Endodermal cell (in vitro differentiated cells): ENCODE data around the gene VASH2. TPM values are rescaled to one million over a fixed set of nuclear protein-coding genes. Genes with fewer than 3 reads are reported as not detected.
A peak's percentile ranks its signal among the peaks of the same experiment; 100 is the strongest.

ENCODE experiments used
- DNase-seq: peaks from one replicate; pipeline ENCODE4 v3.0.0-alpha.2; 2017
- H3K27ac ChIP-seq: 2 replicates; pipeline ENCODE4 v1.5.1; 2013; ENCODE audit warnings: mild to moderate bottlenecking, low read depth, low read length, moderate library complexity
- H3K27me3 ChIP-seq: 2 replicates; pipeline ENCODE4 v1.6.1; 2013; ENCODE audit warnings: mild to moderate bottlenecking, low read length, moderate library complexity; ENCODE audit not compliant: insufficient read depth, control insufficient read depth, poor library complexity, severe bottlenecking
- H3K36me3 ChIP-seq: 2 replicates; pipeline ENCODE4 v1.7.0; 2013; ENCODE audit warnings: mild to moderate bottlenecking, low read length, moderate library complexity; ENCODE audit not compliant: control insufficient read depth, insufficient read depth
- H3K4me1 ChIP-seq: one replicate; pipeline ENCODE4 v1.7.0; 2013; ENCODE audit warnings: low read length; ENCODE audit not compliant: control insufficient read depth, insufficient read depth
- H3K4me3 ChIP-seq: 2 replicates; pipeline ENCODE4 v1.5.1; 2013; ENCODE audit warnings: mild to moderate bottlenecking, low read length, moderate library complexity
- H3K9ac ChIP-seq: 2 replicates; pipeline ENCODE4 v1.6.1; 2013; ENCODE audit warnings: mild to moderate bottlenecking, low read length, moderate library complexity; ENCODE audit not compliant: poor library complexity, severe bottlenecking; ENCODE audit errors: extremely low read depth
- H3K9me3 ChIP-seq: 2 replicates; pipeline ENCODE4 v1.6.1; 2013; ENCODE audit warnings: mild to moderate bottlenecking, low read length, moderate library complexity; ENCODE audit not compliant: control insufficient read depth
- H3K27ac Mint-ChIP-seq: 2 replicates; pipeline ENCODE4 v1.8.0; 2020; ENCODE audit warnings: mixed read lengths
- H3K27me3 Mint-ChIP-seq: 2 replicates; pipeline ENCODE4 v1.8.0; 2021; ENCODE audit warnings: mild to moderate bottlenecking, mixed read lengths; ENCODE audit not compliant: insufficient read depth
- H3K36me3 Mint-ChIP-seq: 2 replicates; pipeline ENCODE4 v1.8.0; 2020; ENCODE audit warnings: low read depth, mixed read lengths
- H3K4me1 Mint-ChIP-seq: 2 replicates; pipeline ENCODE4 v1.8.0; 2020; ENCODE audit warnings: mixed read lengths
- H3K4me3 Mint-ChIP-seq: 2 replicates; pipeline ENCODE4 v1.8.0; 2020; ENCODE audit warnings: mild to moderate bottlenecking, moderate library complexity, mixed read lengths
- H3K9me3 Mint-ChIP-seq: 2 replicates; pipeline ENCODE4 v1.8.0; 2020; ENCODE audit warnings: mild to moderate bottlenecking, mixed read lengths
- CTCF ChIP-seq: fragments of 200-600 bp; sonication (generic); conservative IDR thresholded peaks from 2 replicates; pipeline ENCODE4 v1.5.0; 2021; ENCODE audit warnings: antibody characterized with exemption, mild to moderate bottlenecking
- WGBS, 2 experiments: methylation state at CpG; one replicate each; pipeline versions ENCODE4 v1.1.5 to v1.1.7; 2013; ENCODE audit warnings: missing lambda C conversion rate in 2 of 2, mixed read lengths in 1 of 2; ENCODE audit not compliant: insufficient coverage in 1 of 2, insufficient read length in 1 of 2; 5-methylcytosine and 5-hydroxymethylcytosine counted together
- total RNA-seq, 2 donors: library from RNA; stranded (reverse); fragmentation: NEBNext Ultra II Directional in 1 of 2; extraction: Animal tissue kit (Norgen Biotek cat#: 25700) in 1 of 2; gene quantifications; 2 replicates in 1 of 2; 3 replicates in 1 of 2; pipeline ENCODE4 v1.2.1, GENCODE V29; 2021

VASH2 gene
- total RNA-seq, 2 donors from 2014 or later, result 13.7 to 30.2 TPM

GRCh38 chr1:212918824-212919223 lies 31.5 kb upstream of the VASH2 start:
- no peak overlapping the region for H3K9ac ChIP-seq
- no peaks in the 10 kb centered on the region for H3K9me3 Mint-ChIP-seq
- H3K27ac ChIP-seq, result no peak overlapping the region
- no peaks in the 10 kb centered on the region for H3K36me3 ChIP-seq
- no peak for TF ChIP-seq CTCF
- H3K27me3 ChIP-seq, result no peaks in the 10 kb centered on the region
- no peaks in the 10 kb centered on the region for H3K27me3 Mint-ChIP-seq
- peaks cover 31% of the 10 kb centered on the region for H3K4me1 Mint-ChIP-seq
- peaks cover 8% of the 10 kb centered on the region for H3K4me1 ChIP-seq
- no peak overlapping the region for H3K27ac Mint-ChIP-seq
- H3K9me3 ChIP-seq, result no peaks in the 10 kb centered on the region
- DNase-seq, result peak; percentile 38
- H3K36me3 Mint-ChIP-seq, result peaks cover 4% of the 10 kb centered on the region
- 80% methylated on average over 2 of the region's 2 CpGs; no CpG with 5 or more reads in 1 of the 2 experiments for WGBS, 2 experiments
- H3K4me3 ChIP-seq, result no peak overlapping the region
- no peak overlapping the region for H3K4me3 Mint-ChIP-seq

GRCh38 chr1:212920246-212920645 lies 30.1 kb upstream of the VASH2 start:
- H3K4me1 Mint-ChIP-seq, result peaks cover 30% of the 10 kb centered on the region
- Histone ChIP-seq H3K27me3 (no peaks in the 10 kb centered on the region), H3K36me3 (no peaks in the 10 kb centered on the region), H3K4me3 (no peak overlapping the region), H3K9ac (no peak overlapping the region), H3K9me3 (no peaks in the 10 kb centered on the region), H3K27ac (no peak overlapping the region), H3K4me1 (peaks cover 8% of the 10 kb centered on the region)
- no peak overlapping the region for H3K27ac Mint-ChIP-seq
- 86 to 88% methylated on average over 5 to 7 of the region's 7 CpGs for WGBS, 2 experiments
- no peaks in the 10 kb centered on the region for H3K9me3 Mint-ChIP-seq
- no peaks in the 10 kb centered on the region for H3K27me3 Mint-ChIP-seq
- DNase-seq, result no peak
- H3K4me3 Mint-ChIP-seq, result no peak overlapping the region
- TF ChIP-seq CTCF, result no peak
- H3K36me3 Mint-ChIP-seq, result peaks cover 4% of the 10 kb centered on the region

GRCh38 chr1:212920896-212921295 lies 29.4 kb upstream of the VASH2 start:
- peaks cover 7% of the 10 kb centered on the region for H3K4me1 ChIP-seq
- Mint-ChIP-seq H3K9me3 (no peaks in the 10 kb centered on the region), H3K4me1 (peaks cover 25% of the 10 kb centered on the region), H3K36me3 (peaks cover 4% of the 10 kb centered on the region), H3K27ac (no peak overlapping the region), H3K27me3 (no peaks in the 10 kb centered on the region), H3K4me3 (no peak overlapping the region)
- H3K36me3 ChIP-seq, result no peaks in the 10 kb centered on the region
- WGBS, 2 experiments, result 88 to 90% methylated on average over 6 of the region's 6 CpGs
- peak; percentile 71 for TF ChIP-seq CTCF
- no peak overlapping the region for H3K27ac ChIP-seq
- no peak overlapping the region for H3K4me3 ChIP-seq
- H3K9me3 ChIP-seq, result no peaks in the 10 kb centered on the region
- H3K9ac ChIP-seq, result no peak overlapping the region
- H3K27me3 ChIP-seq, result no peaks in the 10 kb centered on the region
- DNase-seq, result peak; percentile 72
